H1 (cell line): Measurements from ENCODE around the gene RHD. TPM values are rescaled to one million over a fixed set of nuclear protein-coding genes. Genes with fewer than 3 reads are reported as not detected.
A peak's percentile ranks its signal among the peaks of the same experiment; 100 is the strongest.

Experiments
- CTCF ChIA-PET: fragments of 300-600 bp; sonication (Branson Sonifier 250); formaldehyde crosslinking; loops from one replicate; lab custom pipeline; 2021; ENCODE audit not compliant: partially characterized antibody; lab: Charles Lee
- POLR2A ChIA-PET: fragments of 300-600 bp; sonication (Branson Sonifier 250); formaldehyde crosslinking; loops from one replicate; lab custom pipeline; 2021; ENCODE audit warnings: inconsistent platforms; ENCODE audit not compliant: partially characterized antibody; lab: Charles Lee
- DNase-seq, 2 experiments: peaks; one replicate each; pipeline versions ENCODE4 v3.0.0 to v3.0.0-alpha.2; 2010 to 2022; ENCODE audit warnings: low spot score in 2 of 2, low read depth in 1 of 2, mixed read lengths in 1 of 2
- FAIRE-seq: peaks from 2 replicates; lab custom pipeline; 2011; peaks lifted over from hg19 to GRCh38; lab: Jason Lieb, UNC
- H2AFZ ChIP-seq: 2 replicates; pipeline ENCODE4 v1.8.1; 2012; ENCODE audit warnings: low read length, inconsistent platforms
- H2AK5ac ChIP-seq: 2 replicates; pipeline ENCODE4 v1.6.1; 2013; ENCODE audit warnings: low read depth, low read length
- H2BK120ac ChIP-seq: replicated peaks from 2 replicates; pipeline ENCODE3; 2013; ENCODE audit warnings: low read depth, low read length, inconsistent platforms
- H2BK12ac ChIP-seq: 2 replicates; pipeline ENCODE4 v1.6.1; 2013; ENCODE audit warnings: low read depth, low read length
- H2BK15ac ChIP-seq: 2 replicates; pipeline ENCODE4 v1.6.1; 2013; ENCODE audit warnings: low read length
- H2BK20ac ChIP-seq: 2 replicates; pipeline ENCODE4 v1.6.1; 2013; ENCODE audit warnings: low read length
- H2BK5ac ChIP-seq: 2 replicates; pipeline ENCODE4 v1.6.1; 2013; ENCODE audit warnings: low read depth, low read length
- H3K14ac ChIP-seq: 2 replicates; pipeline ENCODE4 v1.6.1; 2013; ENCODE audit warnings: inconsistent platforms; ENCODE audit not compliant: insufficient read length
- H3K18ac ChIP-seq: 2 replicates; pipeline ENCODE4 v1.6.1; 2013; ENCODE audit warnings: low read length; ENCODE audit errors: extremely low read depth
- H3K23ac ChIP-seq: 2 replicates; pipeline ENCODE4 v1.6.1; 2013; ENCODE audit warnings: inconsistent platforms; ENCODE audit not compliant: insufficient read length
- H3K23me2 ChIP-seq: 2 replicates; pipeline ENCODE4 v1.6.1; 2013; ENCODE audit warnings: low read depth, low read length
- H3K27ac ChIP-seq: 2 replicates; pipeline ENCODE4 v1.6.1; 2011; ENCODE audit warnings: low read depth, low read length, inconsistent platforms
- H3K27me3 ChIP-seq, 4 experiments: replicated peaks in 1 of 4; 1 replicate in 1 of 4; 2 replicates in 3 of 4; pipeline versions ENCODE4 v1.6.1 to v1.8.1; 2011 to 2013; ENCODE audit warnings: low read length in 3 of 4, mild to moderate bottlenecking in 3 of 4, inconsistent platforms in 2 of 4, mixed read lengths in 2 of 4, moderate library complexity in 1 of 4; ENCODE audit not compliant: control insufficient read depth in 3 of 4, insufficient read depth in 3 of 4; ENCODE audit errors: extremely low read depth in 1 of 4
- H3K36me3 ChIP-seq, 4 experiments: 2 replicates each; pipeline versions ENCODE4 v1.6.1 to v1.8.1; 2011 to 2013; ENCODE audit warnings: mild to moderate bottlenecking in 4 of 4, low read length in 3 of 4, moderate library complexity in 2 of 4, control low read depth in 1 of 4, inconsistent platforms in 1 of 4; ENCODE audit not compliant: insufficient read depth in 4 of 4, control insufficient read depth in 2 of 4
- H3K4ac ChIP-seq: replicated peaks from 2 replicates; pipeline ENCODE3; 2013; ENCODE audit warnings: low read length, low read depth, mixed read lengths, inconsistent platforms; ENCODE audit not compliant: insufficient read length
- H3K4me1 ChIP-seq, 4 experiments: replicated peaks in 1 of 4; 1 replicate in 1 of 4; 2 replicates in 3 of 4; pipeline versions ENCODE4 v1.6.1 to v1.8.1; 2011 to 2013; ENCODE audit warnings: low read length in 3 of 4, inconsistent platforms in 2 of 4, mixed read lengths in 1 of 4; ENCODE audit not compliant: insufficient read depth in 4 of 4, control insufficient read depth in 3 of 4
- H3K4me2 ChIP-seq, 2 experiments: 2 replicates each; pipeline versions ENCODE4 v1.6.1 to v1.8.1; 2011 to 2013; ENCODE audit warnings: low read depth in 2 of 2, low read length in 2 of 2, control low read depth in 1 of 2, inconsistent platforms in 1 of 2, mild to moderate bottlenecking in 1 of 2; ENCODE audit not compliant: insufficient read depth in 1 of 2
- H3K4me3 ChIP-seq, 4 experiments: fragments of 200-600, 300-600 bp in 1 of 4; sonication (generic), shearing (Covaris generic), sonication (Bioruptor Twin) in 1 of 4; 2 replicates each; pipeline versions ENCODE4 v1.5.1 to v1.8.1; 2011 to 2016; ENCODE audit warnings: low read length in 4 of 4, low read depth in 3 of 4, control low read depth in 2 of 4, inconsistent platforms in 2 of 4, mild to moderate bottlenecking in 2 of 4, mixed read lengths in 1 of 4, moderate library complexity in 1 of 4; ENCODE audit not compliant: insufficient read depth in 2 of 4; ENCODE audit errors: extremely low read depth in 1 of 4
- H3K56ac ChIP-seq: replicated peaks from 2 replicates; pipeline ENCODE3; 2013; ENCODE audit warnings: low read depth, mild to moderate bottlenecking, mixed read lengths, low read length, inconsistent platforms; ENCODE audit not compliant: insufficient read length
- H3K79me1 ChIP-seq: 2 replicates; pipeline ENCODE4 v1.6.1; 2013; ENCODE audit warnings: low read depth, low read length, control low read depth
- H3K79me2 ChIP-seq, 2 experiments: 2 replicates each; pipeline versions ENCODE4 v1.6.1 to v1.8.1; 2012 to 2013; ENCODE audit warnings: low read length in 2 of 2, mild to moderate bottlenecking in 2 of 2, inconsistent platforms in 1 of 2; ENCODE audit not compliant: insufficient read depth in 2 of 2, control insufficient read depth in 1 of 2
- H3K9ac ChIP-seq, 4 experiments: replicated peaks in 1 of 4; 1 replicate in 1 of 4; 2 replicates in 3 of 4; pipeline versions ENCODE4 v1.6.1 to v1.8.1; 2011 to 2013; ENCODE audit warnings: low read depth in 3 of 4, low read length in 3 of 4, control low read depth in 2 of 4, mild to moderate bottlenecking in 2 of 4, moderate library complexity in 2 of 4, inconsistent platforms in 1 of 4; ENCODE audit errors: extremely low read depth in 1 of 4
- H3K9me3 ChIP-seq, 2 experiments: 2 replicates each; pipeline versions ENCODE4 v1.6.1 to v1.8.1; 2012 to 2013; ENCODE audit warnings: mild to moderate bottlenecking in 2 of 2, moderate library complexity in 2 of 2, control low read depth in 1 of 2, inconsistent platforms in 1 of 2, low read depth in 1 of 2, low read length in 1 of 2, mixed read lengths in 1 of 2; ENCODE audit not compliant: insufficient read depth in 2 of 2
- H4K20me1 ChIP-seq, 2 experiments: replicated peaks in 1 of 2; 2 replicates each; pipeline versions ENCODE3 to v1.8.1; 2011 to 2013; ENCODE audit warnings: inconsistent platforms in 2 of 2, low read length in 2 of 2, mild to moderate bottlenecking in 1 of 2; ENCODE audit not compliant: insufficient read depth in 2 of 2, control insufficient read depth in 1 of 2
- H4K5ac ChIP-seq: 2 replicates; pipeline ENCODE4 v1.6.1; 2013; ENCODE audit warnings: low read length, low read depth, mixed read lengths, inconsistent platforms; ENCODE audit not compliant: insufficient read length
- H4K8ac ChIP-seq: 2 replicates; pipeline ENCODE4 v1.8.0; 2013; ENCODE audit warnings: mild to moderate bottlenecking, moderate library complexity, low read length, inconsistent platforms; ENCODE audit not compliant: insufficient read depth; ENCODE audit errors: extremely low read depth
- H4K91ac ChIP-seq: replicated peaks from 2 replicates; pipeline ENCODE3; 2013; ENCODE audit warnings: low read length, mixed read lengths, inconsistent platforms; ENCODE audit not compliant: insufficient read length
- ATF3 ChIP-seq: IDR thresholded peaks from 2 replicates; pipeline ENCODE4 v1.6.1; 2011; ENCODE audit warnings: low read depth, mild to moderate bottlenecking, low read length; ENCODE audit not compliant: insufficient read depth
- BACH1 ChIP-seq: IDR thresholded peaks from 2 replicates; pipeline ENCODE4 v1.6.1; 2012; ENCODE audit warnings: low read length, improper control_type of control experiment
- CHD1 ChIP-seq: IDR thresholded peaks from 2 replicates; pipeline ENCODE4 v1.6.1; 2012; ENCODE audit warnings: low read depth, low read length, improper control_type of control experiment
- CHD2 ChIP-seq: IDR thresholded peaks from 2 replicates; pipeline ENCODE4 v1.6.1; 2012; ENCODE audit warnings: low read length, improper control_type of control experiment
- CTBP2 ChIP-seq: IDR thresholded peaks from 2 replicates; pipeline ENCODE4 v1.7.0; 2011; ENCODE audit warnings: borderline replicate concordance, mild to moderate bottlenecking, moderate library complexity, mixed read lengths, low read length; ENCODE audit not compliant: insufficient read depth, insufficient read length
- JUN ChIP-seq: IDR thresholded peaks from 2 replicates; pipeline ENCODE4 v1.6.1; 2011; ENCODE audit warnings: low read depth, mild to moderate bottlenecking, improper control_type of control experiment, low read length
- NANOG ChIP-seq: IDR thresholded peaks from 2 replicates; pipeline ENCODE4 v1.6.1; 2011; ENCODE audit warnings: low read length, low read depth, mild to moderate bottlenecking, inconsistent platforms; ENCODE audit not compliant: insufficient read depth, poor library complexity, severe bottlenecking
- SAP30 ChIP-seq: fragments of 300-600 bp; sonication (generic); IDR thresholded peaks from 2 replicates; pipeline ENCODE4 v1.7.1; 2012; ENCODE audit warnings: low read length, moderate library complexity, mild to moderate bottlenecking, inconsistent platforms; ENCODE audit not compliant: insufficient read depth, insufficient replicate concordance
- TEAD4 ChIP-seq: IDR thresholded peaks from 2 replicates; pipeline ENCODE4 v1.6.1; 2012; ENCODE audit warnings: low read depth, low read length, inconsistent platforms, mixed read lengths
- WGBS, 2 experiments: shearing (Covaris generic) in 1 of 2; methylation state at CpG; one replicate each; pipeline versions ENCODE4 v1.1.6 to v1.1.7; 2013 to 2015; ENCODE audit warnings: low lambda C conversion rate in 2 of 2, mixed read lengths in 2 of 2, inconsistent platforms in 1 of 2, low coverage in 1 of 2, missing lambda C conversion rate in 1 of 2; ENCODE audit not compliant: insufficient replicate concordance in 2 of 2, insufficient coverage in 1 of 2, insufficient read length in 1 of 2; ENCODE audit errors: extremely low coverage in 1 of 2, missing lambda C conversion rate in 1 of 2; 5-methylcytosine and 5-hydroxymethylcytosine counted together
- polyA plus RNA-seq, 7 experiments: library from polyadenylated mRNA; depleted of rRNA in 3 of 7; stranded (reverse) in 5 of 7; unstranded in 2 of 7; fragments of >200 nt in 5 of 7; fragments of 200-250 nt in 2 of 7; gene quantifications; 1 replicate in 5 of 7; 2 replicates in 1 of 7; 4 replicates in 1 of 7; pipeline versions ENCODE4 v1.2.1 to v1.2.3, GENCODE V29; 2011 to 2013; ENCODE audit warnings: missing spikeins in 2 of 7, mixed read lengths in 2 of 7
- total RNA-seq: library from RNA; stranded (reverse); fragmentation: NEBNext Ultra II Directional; extraction: Animal tissue kit (Norgen Biotek cat#: 25700); gene quantifications from 2 replicates; pipeline ENCODE4 v1.2.1, GENCODE V29; 2021

RHD gene
- total and polyA plus RNA-seq, 2 of the 8 experiments (the other 6 are each of a cell fraction or from before 2014, with no cell fraction given): 0.21 TPM; not detected in 1

- WGBS, 2 experiments: 2% methylated on average over 41 of the region's 41 CpGs; no CpG with 5 or more reads in 1 of the 2 experiments
- DNase-seq (peak; percentile 88 to 89), FAIRE-seq (no peak)
- Histone ChIP-seq H2BK20ac (no peak overlapping the region), H3K79me1 (no peaks in the 10 kb centered on the region; the same call in 1 of the 2 replicates), H2BK5ac (peak overlapping the region; percentile 88), H4K20me1 (peaks cover 0 to under 1% of the 10 kb centered on the region in 2 experiments), H3K4me3 (peak overlapping the region; percentile 45 to 73 (median 54)), H3K4me1 (peaks cover 0 to 5% (median 0%) of the 10 kb centered on the region in 4 experiments; a peak in 1 of 7 replicates), H3K9me3 (no peaks in the 10 kb centered on the region), H3K36me3 (peaks cover 13 to 31% (median 19%) of the 10 kb centered on the region in 4 experiments), H3K27me3 (no peaks in the 10 kb centered on the region), H3K56ac (peak overlapping the region; percentile 91), H3K14ac (no peak overlapping the region), H2BK15ac (no peak overlapping the region), H3K4ac (peak overlapping the region; percentile 85), H4K8ac (peak overlapping the region; percentile 75; the same call in 1 of the 2 replicates), H2AFZ (peak overlapping the region; percentile 89; the same call in 1 of the 2 replicates), H3K9ac (peak overlapping the region; percentile 31 to 52 (median 43); a peak in 6 of 7 replicates), H2BK12ac (no peak overlapping the region), H3K79me2 (peaks cover 0 to 5% of the 10 kb centered on the region in 2 experiments; a peak in 1 of 4 replicates), H3K23ac (no peak overlapping the region), H2BK120ac (peak overlapping the region; percentile 66), H4K91ac (peak overlapping the region; percentile 80), H2AK5ac (no peak overlapping the region), H3K23me2 (peaks cover 3% of the 10 kb centered on the region; the same call in 1 of the 2 replicates), H4K5ac (peak overlapping the region; percentile 75), H3K4me2 (peak overlapping the region; percentile 55 to 74), H3K27ac (peak overlapping the region; percentile 48; the same call in 1 of the 2 replicates), H3K18ac (peak overlapping the region; percentile 48; the same call in 1 of the 2 replicates)
- CTCF ChIA-PET: interaction anchor here (0.6 to 1.8 kb wide), 8 partner anchors 8 to 802 kb away, joined by 3 to 5 read pairs (median 3); partner anchors contain the start of gene SYF2
- POLR2A ChIA-PET: interaction anchor here (0.6 to 2.0 kb wide), 9 partner anchors 8 to 465 kb away, joined by 3 to 9 read pairs (median 4); partner anchors contain the start of gene SYF2
- TF ChIP-seq CHD1 (no peak), CTBP2 (no peak), BACH1 (no peak), ATF3 (no peak), CHD2 (no peak; the same call in 1 of the 2 replicates), TEAD4 (no peak), SAP30 (peak; percentile 52), JUN (no peak), NANOG (no peak)
Measured at GRCh38 chr1:25239681-25240541, 32.4 kb upstream of the RHD start.
